ENCODE results near the gene TCN2.
"Not testable (repeated sequence)": the region's sequence is repeated elsewhere in the genome, so short reads cannot be mapped to it uniquely, and the experiment has no call there.

The TCN2 gene

GRCh38 chr22:30614268-30614667 lies 7.3 kb downstream of the TCN2 start:
- no peak for DNase-seq

GRCh38 chr22:30614879-30615278 lies 7.9 kb downstream of the TCN2 start:
- no peak for DNase-seq

GRCh38 chr22:30615543-30615954 lies 8.6 kb downstream of the TCN2 start:
- no peak for DNase-seq

GRCh38 chr22:30617819-30618218 lies 10.8 kb downstream of the TCN2 start:
- DNase-seq = no peak

GRCh38 chr22:30619909-30620308 lies 12.9 kb downstream of the TCN2 start:
- not testable (repeated sequence) for DNase-seq

GRCh38 chr22:30626413-30626812 lies 19.4 kb downstream of the TCN2 start:
- DNase-seq = no peak

GRCh38 chr22:30627471-30627870 lies 20.5 kb downstream of the TCN2 start:
- no peak for DNase-seq

- no peak for DNase-seq
Observed at GRCh38 chr22:30628491-30628890, 21.5 kb downstream of the TCN2 start.

- not testable (repeated sequence) for DNase-seq
Observed at GRCh38 chr22:30631469-30631868, 24.5 kb downstream of the TCN2 start.

GRCh38 chr22:30634471-30635233 lies 27.7 kb downstream of the TCN2 start:
- peak; percentile 77 to 90 (median 82) for DNase-seq

GRCh38 chr22:30635273-30636225 lies 28.6 kb downstream of the TCN2 start, which contains the start of gene SLC35E4:
SLC35E4 (plus strand) TSS chr22:30635781; CDS start chr22:30636451, 670 bp downstream.
- peak; percentile 92 to 96 (median 95) for DNase-seq

- DNase-seq = no peak
Observed at GRCh38 chr22:30636226-30637077, 29.5 kb downstream of the TCN2 start.

GRCh38 chr22:30637701-30638114 lies 30.7 kb downstream of the TCN2 start:
- no peak for DNase-seq

GRCh38 chr22:30640361-30640760 lies 33.4 kb downstream of the TCN2 start:
- no peak for DNase-seq

GRCh38 chr22:30640839-30641430 lies 34.0 kb downstream of the TCN2 start:
- DNase-seq = no peak

GRCh38 chr22:30643055-30643875 lies 36.3 kb downstream of the TCN2 start:
- no peak for DNase-seq

- no peak for DNase-seq
Observed at GRCh38 chr22:30646518-30647160, 39.7 kb downstream of the TCN2 start.

GRCh38 chr22:30647536-30647935 lies 40.6 kb downstream of the TCN2 start:
- DNase-seq = no peak

GRCh38 chr22:30648825-30649224 lies 41.9 kb downstream of the TCN2 start:
- DNase-seq = no peak

GRCh38 chr22:30649430-30650007 lies 42.5 kb downstream of the TCN2 start:
- DNase-seq = peak; percentile 40 to 64 (median 55)

Data from activated CD4-positive, CD25-positive, alpha-beta regulatory T cell (primary cell).